Activated T-cell treated with anti-CD3 and anti-CD28 coated beads for 24 hours (primary cell): ENCODE measurements around the gene CACNA2D1.

Source experiments
- DNase-seq: peaks from one replicate; pipeline ENCODE4 v3.0.0-alpha.2; 2020; ENCODE audit warnings: low read depth

Gene CACNA2D1

DNA sequence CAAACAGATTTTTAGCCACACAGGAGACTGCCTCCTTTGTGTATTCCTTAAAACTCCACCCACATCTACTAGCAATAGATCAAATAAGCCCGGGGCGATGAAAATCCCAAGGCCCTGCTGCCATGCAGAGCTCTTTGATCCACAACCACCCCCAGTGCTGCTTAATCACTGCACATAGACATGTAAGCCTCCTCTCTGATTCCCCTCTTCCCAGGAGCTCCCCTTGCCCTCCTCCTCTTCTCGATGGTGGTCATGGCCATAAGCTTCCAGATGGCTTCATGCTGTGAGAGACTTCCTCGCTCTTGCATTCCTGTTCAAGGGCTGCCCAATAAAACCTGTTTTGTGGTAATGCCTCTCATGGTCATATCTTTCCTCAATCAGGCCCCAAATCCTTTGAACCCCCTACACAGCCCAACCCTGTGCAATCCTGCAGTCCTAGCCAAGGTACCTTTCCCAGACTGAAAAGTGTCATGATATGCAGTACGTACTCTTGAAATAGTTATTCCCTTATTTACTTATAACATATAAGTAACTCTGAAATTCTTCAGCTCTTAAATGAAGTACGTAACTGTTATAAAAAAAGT is 158.5 kb downstream of the CACNA2D1 start:
- DNase-seq: no peak

DNA sequence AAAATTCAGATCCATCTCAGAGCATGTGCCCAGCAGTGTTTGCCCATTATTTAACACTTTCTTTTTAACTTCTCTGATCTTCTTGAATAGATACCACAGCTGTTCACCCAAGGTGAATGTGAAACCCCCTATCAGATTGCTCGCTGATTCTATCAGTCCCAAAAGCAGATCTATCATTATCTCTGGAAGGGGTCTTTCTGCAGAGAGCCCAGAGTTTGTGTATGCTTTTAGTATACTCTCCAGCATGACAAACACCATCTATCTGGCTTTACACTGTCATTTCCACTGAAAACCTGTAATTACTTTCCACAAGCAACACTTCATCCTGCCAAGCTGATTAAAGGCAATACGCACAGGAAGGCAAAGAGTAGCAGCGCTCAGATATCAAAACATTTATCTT is 168.2 kb downstream of the CACNA2D1 start:
- no peak for DNase-seq

DNA sequence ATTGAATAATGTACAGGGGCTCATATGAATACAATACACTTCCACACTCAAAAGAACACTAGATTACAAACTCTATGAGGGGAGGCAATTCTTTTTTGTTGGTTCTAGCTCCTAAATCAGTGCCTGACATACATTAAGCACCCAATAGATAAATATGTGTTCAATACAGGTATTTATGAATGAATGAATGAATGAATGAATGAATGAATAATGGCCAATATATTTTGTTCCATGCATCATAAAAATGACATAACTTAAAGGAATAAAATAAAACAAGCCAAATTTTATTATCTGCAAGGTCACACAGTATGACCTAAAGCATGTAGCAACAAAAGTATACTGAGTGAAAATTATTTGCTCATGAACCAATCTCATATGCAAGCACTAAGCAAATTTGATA is 168.9 kb downstream of the CACNA2D1 start:
- DNase-seq: no peak

GRCh38 chr7:82273886-82274285 is 169.7 kb downstream of the CACNA2D1 start:
- DNase-seq: no peak

DNA sequence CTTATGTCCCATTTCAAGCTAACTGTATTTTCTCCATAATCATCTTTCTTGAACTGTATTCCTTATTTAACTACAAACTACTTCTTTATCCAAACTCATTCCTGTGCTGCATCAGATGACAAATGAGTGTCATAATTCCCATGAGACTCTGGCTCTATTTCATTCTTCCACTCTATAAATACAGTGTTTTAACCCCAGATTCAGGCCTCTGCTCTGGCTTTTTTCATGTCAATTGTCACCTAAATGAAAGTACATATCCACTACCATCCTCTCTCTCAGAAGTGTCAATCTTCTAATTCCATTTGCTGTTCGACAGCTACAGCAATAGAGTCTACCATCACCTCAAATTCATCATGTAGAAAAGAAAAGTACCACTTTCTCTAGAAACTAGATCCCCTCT is 172.7 kb downstream of the CACNA2D1 start:
- DNase-seq: no peak

- no peak for DNase-seq
These were observed 174.9 kb downstream of the CACNA2D1 start for GRCh38 chr7:82268632-82269031.

DNA sequence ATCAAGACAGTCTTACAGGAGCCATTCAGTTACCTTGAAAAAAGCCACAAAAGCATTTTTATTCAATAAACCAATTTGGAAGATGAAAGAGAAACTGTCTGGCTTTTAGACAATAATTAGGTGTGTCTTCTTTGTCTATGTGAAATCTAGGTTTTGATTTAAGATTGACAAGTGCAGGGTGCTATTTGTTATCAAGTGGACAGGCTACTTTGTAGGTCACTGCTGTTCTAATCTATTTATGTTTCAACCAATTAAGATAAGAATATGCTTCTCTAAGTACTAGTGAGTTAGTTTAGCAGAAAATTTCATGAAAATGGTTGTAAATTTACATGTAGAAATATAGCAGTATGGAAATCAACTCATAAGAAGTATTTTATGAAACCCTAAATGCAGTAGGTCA is 177.5 kb downstream of the CACNA2D1 start:
- DNase-seq: no peak

DNA sequence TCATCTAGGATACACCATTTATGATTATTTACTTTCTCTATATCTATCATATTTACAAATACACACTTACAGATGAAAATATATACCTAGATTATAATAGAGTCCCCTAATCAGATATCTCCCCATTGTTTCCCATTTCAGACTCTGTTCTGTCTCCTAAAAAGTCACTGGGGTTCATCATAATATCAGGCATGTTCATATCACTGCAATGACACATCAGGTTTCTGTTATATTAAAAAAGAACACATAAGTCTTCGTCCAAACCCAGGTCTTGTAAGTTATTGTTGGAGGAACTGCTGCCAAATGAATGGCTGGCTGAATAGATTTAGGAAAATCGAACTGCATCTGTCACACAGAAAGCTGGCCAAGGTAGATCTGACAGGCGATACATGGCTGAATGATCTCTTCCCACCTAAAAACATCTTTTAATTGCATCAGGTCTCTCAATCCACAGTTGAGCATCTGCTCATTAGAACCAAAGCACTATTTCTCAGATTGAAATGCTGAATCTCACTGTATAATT is 178.7 kb downstream of the CACNA2D1 start:
- DNase-seq: no peak

GRCh38 chr7:82263920-82264782 is 179.4 kb downstream of the CACNA2D1 start:
- DNase-seq: no peak

GRCh38 chr7:82258181-82258580 is 185.4 kb downstream of the CACNA2D1 start:
- DNase-seq: no peak

DNA sequence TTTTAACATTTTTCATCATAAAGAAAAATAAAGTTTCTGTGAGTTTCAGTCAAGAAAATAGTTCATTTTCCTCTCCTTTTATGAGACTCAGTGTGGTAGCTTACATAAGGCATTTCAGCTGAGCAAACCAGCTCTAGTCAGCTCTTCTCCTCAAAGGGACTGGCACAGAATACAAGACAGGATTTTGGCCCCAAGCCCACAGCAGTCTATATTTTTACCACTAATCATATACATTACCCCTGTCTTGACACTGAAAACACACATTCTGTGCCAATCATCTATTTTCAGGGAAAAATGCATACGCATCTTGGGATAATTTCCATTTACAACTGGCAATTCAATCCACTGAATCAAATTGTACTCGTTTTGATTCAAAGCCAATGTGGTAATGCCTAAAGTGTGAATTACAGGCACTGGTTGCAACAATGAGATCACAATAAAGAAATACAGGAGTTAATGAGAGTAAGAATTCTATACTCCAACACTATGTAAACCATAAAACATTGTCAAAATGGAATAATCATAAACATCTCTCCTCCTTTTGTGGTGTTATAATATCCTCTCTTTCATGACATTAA is 186.4 kb downstream of the CACNA2D1 start:
- no peak for DNase-seq

DNA sequence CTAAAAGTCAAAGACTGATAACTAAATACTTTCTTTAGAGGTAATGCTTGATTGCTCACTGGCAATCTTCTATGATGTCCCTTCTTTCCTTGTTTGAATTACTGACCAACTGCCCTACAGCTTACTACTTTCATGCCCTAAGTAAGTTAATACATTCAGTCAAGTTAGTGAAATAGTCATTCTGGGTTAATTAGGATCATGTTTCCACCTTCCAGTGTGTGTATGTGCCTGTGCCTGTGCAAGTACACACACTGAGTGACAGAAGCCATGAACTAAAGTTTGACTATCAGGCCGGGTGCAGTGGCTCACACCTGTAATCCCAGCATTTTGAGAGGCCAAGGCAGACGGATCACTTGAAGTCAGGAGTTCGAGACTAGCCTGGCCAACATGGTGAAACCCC is 187.9 kb downstream of the CACNA2D1 start:
- DNase-seq: no peak

DNA sequence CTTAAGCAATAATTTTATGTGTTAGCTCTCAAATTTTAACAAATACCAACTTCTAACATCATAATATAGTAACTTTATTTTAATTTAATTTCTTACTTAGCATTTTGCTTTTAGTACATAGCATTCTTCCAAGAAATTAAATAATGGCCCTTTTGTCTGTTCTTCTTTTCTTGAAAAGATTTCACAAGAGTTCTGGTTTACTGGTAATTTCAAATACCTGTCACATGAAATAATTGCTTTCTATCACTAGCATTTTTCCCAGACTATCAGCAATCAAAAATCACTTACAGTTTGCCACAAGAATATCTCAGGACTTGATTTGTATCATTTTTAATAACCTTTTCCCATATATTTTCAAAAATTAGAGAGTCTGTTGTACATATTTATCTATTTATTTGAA is 193.0 kb downstream of the CACNA2D1 start:
- DNase-seq: no peak

DNA sequence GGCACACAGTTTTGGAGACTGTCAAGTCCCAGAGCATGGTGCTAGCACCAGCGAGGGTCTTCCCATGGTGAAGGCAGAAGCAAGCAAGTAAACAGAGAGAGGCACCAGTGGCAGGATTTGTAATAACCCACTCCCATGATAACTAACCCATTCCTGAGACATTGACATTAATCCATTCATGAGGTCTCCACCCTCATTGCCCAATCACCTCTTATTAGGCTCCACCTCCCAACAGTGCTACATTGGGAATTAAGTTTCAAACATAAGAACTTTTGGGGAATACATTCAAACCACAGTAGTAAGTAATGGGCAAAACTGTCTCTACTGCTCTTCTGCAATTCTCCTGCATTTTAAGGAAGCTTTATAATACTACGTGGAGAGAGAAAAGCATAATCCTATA is 193.6 kb downstream of the CACNA2D1 start:
- no peak for DNase-seq

GRCh38 chr7:82247814-82248433 is 195.7 kb downstream of the CACNA2D1 start:
- no peak for DNase-seq

DNA sequence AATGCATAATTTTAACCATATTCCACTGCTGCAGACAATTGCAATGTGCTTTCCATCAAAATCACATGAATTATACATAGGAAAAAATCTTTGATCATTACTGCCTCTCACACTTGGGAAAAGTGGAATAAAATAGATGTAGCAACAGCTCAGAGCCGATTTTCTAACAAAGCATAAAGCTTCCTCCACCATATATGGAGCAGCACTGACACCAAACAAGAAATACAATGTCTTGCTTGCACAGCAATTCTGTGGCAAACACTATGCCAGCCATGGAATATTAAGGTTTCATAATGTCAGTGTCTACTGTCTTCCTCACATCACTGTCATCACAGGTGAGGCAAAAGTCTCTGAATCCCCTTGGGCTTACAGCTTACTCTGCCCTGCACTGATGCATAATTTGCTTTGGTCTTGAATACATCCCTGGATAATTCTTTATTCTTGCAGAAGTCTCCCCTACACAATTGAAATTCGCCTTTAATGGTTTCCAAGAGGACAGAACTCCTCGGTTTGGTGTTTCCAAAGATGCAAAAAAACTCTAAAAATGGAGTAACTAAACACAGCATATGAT is 198.5 kb downstream of the CACNA2D1 start:
- no peak for DNase-seq

GRCh38 chr7:82241356-82241755 is 202.2 kb downstream of the CACNA2D1 start:
- DNase-seq: no peak

DNA sequence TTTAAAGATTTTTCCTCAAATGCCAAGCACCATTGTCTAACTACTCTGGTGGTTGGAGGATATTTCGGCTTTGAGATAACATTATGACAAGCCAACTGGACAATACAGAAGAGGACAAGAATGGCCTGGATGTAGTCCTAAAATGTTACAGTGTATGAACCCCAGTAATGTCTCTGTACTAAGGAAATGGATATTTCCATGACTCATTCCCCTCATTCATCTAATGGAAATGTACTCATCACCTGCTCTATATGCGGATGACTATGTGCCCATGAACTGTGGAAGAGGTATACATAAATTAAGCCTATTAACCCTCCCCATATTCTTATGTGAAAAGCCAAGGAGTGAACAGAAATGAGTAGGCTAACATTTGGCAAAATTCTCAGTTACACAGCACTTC is 207.9 kb downstream of the CACNA2D1 start:
- DNase-seq: no peak

DNA sequence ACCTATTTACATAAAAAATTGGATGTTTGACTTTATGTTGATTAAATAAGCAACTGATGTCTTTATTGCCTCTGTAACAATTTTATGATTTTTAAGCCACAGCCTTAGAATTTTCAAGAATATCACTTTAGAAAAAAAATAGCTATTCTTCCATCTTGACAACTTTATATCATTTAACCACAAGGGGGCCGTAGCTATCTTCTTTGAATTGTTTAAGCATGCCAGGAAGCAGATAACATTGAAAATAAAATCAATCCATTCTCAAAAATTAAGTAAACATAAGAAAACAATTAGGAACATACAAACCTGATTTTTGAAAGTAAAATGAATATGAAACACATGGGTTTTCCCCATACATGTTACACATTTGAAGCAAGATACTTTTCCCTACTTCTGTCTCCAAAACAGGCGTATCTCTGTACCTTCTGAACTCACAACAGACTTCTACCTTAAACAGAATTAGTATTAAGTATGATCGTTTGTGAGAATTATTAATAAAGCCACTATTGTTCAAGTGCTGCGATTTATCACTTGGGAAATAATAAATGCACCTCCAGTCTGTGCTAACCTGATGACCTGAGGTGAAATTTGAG is 209.0 kb downstream of the CACNA2D1 start:
- DNase-seq: no peak

GRCh38 chr7:82230811-82231581 is 212.6 kb downstream of the CACNA2D1 start:
- no peak for DNase-seq

DNA sequence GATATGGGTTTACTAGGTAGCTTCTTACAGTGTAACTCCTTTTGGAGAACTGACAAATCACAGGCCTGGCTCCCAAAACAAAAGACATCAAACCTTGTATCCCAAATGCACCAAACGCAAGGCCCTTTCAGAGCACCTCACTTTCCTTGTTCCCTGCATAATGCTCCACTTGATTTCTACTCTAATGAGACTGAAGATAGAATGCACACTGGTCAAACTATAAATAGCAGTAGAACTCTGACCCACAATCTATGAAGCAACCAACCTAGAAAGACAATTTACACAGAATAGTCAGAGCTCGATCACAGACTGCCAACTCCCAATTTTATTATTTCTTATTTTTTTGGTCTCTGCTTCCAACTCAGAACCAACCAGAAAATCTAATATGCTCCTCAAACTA is 214.4 kb downstream of the CACNA2D1 start:
- DNase-seq: no peak
